ENCODE data around the gene CDK2AP2. TPM values are rescaled to one million over a fixed set of nuclear protein-coding genes. Genes with fewer than 3 reads are reported as not detected.

CDK2AP2 gene
- total and polyA plus RNA-seq, 9 of the 15 experiments (the other 6 are each of a cell fraction or from before 2014, with no cell fraction given): 4.4 to 47.4 (median 21.7) TPM

DNA sequence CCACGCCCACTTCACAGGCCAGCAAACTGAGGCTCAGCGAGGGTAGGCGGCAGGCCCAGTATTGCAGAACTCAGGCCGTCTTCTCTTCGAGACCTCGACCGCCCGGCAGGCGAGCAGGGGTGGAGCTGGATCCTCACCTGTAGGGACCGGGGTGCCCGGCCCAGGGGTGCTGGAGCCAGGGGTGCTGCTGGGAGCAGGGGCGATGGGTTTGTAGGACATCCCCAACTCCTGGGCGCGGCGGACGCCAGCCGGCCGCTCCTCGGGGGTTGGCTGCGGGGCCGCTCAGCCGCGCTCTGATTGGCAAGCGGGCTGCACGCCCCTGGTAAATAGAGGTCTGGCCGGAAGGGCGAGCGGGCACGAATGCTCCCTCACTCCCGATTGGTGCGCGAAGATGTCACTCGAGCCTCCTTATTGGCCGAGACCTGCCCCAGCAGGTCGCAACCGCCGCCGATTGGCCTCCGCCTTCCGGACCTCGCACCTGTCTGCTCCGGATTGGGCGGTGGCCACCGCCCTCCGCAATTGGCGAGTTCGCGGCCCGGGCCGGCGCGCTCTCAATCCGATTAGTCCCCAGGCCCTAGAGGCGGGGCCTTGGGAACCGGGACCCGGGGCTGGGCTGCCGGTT, at the start of gene CDK2AP2 (continued):
- peak; percentile 3; the same call in 1 of the 2 replicates for TF ChIP-seq ZBTB1 (CRISPR knock-in tag; IDR thresholded peaks at IDR 0.05; ENCODE audit: borderline replicate concordance, low read depth)
- TF ChIP-seq IRF2 (CRISPR knock-in tag; IDR thresholded peaks at IDR 0.05): no peak
- peak; percentile 61 for TF ChIP-seq PHF21A (IDR thresholded peaks at IDR 0.05; ENCODE audit: borderline replicate concordance, low read depth)
- no peak for TF ChIP-seq ZNF77 (CRISPR knock-in tag; IDR thresholded peaks at IDR 0.05)
- peak; percentile 87 for TF ChIP-seq CC2D1A (IDR thresholded peaks at IDR 0.05)
- 0 out of 2 replicates have a peak, but pooled peaks have one; percentile 21 for TF ChIP-seq DMBX1 (CRISPR knock-in tag; IDR thresholded peaks at IDR 0.05; ENCODE audit: borderline replicate concordance)
- 0 out of 2 replicates have a peak, but pooled peaks have one; percentile 29 for TF ChIP-seq ZNF224 (CRISPR knock-in tag; IDR thresholded peaks at IDR 0.05)
- no peak for TF ChIP-seq EGR1 (conservative IDR thresholded peaks at IDR 0.05)
- TF ChIP-seq JUNB (CRISPR knock-in tag; conservative IDR thresholded peaks at IDR 0.05): no peak
- TF ChIP-seq U2AF1 (optimal IDR thresholded peaks at IDR 0.05; ENCODE audit: low read depth, low read length): no peak
- peak; percentile 75 for TF ChIP-seq NR2C2 (CRISPR knock-in tag; IDR thresholded peaks at IDR 0.05)
- no peak for TF ChIP-seq NR2C2 (tag; IDR thresholded peaks at IDR 0.05)
- no peak for TF ChIP-seq BACH1 (tag; IDR thresholded peaks at IDR 0.05)
- TF ChIP-seq, protein P1, sequence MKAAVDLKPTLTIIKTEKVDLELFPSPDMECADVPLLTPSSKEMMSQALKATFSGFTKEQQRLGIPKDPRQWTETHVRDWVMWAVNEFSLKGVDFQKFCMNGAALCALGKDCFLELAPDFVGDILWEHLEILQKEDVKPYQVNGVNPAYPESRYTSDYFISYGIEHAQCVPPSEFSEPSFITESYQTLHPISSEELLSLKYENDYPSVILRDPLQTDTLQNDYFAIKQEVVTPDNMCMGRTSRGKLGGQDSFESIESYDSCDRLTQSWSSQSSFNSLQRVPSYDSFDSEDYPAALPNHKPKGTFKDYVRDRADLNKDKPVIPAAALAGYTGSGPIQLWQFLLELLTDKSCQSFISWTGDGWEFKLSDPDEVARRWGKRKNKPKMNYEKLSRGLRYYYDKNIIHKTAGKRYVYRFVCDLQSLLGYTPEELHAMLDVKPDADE (conservative IDR thresholded peaks at IDR 0.05; ENCODE audit: control insufficient read depth, low read depth, low read length): peak; percentile 49; the same call in 1 of the 2 replicates
- TF ChIP-seq, protein P2, sequence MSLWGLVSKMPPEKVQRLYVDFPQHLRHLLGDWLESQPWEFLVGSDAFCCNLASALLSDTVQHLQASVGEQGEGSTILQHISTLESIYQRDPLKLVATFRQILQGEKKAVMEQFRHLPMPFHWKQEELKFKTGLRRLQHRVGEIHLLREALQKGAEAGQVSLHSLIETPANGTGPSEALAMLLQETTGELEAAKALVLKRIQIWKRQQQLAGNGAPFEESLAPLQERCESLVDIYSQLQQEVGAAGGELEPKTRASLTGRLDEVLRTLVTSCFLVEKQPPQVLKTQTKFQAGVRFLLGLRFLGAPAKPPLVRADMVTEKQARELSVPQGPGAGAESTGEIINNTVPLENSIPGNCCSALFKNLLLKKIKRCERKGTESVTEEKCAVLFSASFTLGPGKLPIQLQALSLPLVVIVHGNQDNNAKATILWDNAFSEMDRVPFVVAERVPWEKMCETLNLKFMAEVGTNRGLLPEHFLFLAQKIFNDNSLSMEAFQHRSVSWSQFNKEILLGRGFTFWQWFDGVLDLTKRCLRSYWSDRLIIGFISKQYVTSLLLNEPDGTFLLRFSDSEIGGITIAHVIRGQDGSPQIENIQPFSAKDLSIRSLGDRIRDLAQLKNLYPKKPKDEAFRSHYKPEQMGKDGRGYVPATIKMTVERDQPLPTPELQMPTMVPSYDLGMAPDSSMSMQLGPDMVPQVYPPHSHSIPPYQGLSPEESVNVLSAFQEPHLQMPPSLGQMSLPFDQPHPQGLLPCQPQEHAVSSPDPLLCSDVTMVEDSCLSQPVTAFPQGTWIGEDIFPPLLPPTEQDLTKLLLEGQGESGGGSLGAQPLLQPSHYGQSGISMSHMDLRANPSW (CRISPR knock-in tag; IDR thresholded peaks at IDR 0.05): peak; percentile 91; the same call in 1 of the 2 replicates
- no peak for TF ChIP-seq STAG1 (CRISPR knock-in tag; IDR thresholded peaks at IDR 0.05; ENCODE audit: borderline replicate concordance)
- TF ChIP-seq SMARCA5 (IDR thresholded peaks at IDR 0.05): peak; percentile 99
- peak; percentile 54; the same call in 1 of the 2 replicates for TF ChIP-seq ZNF707 (CRISPR knock-in tag; conservative IDR thresholded peaks at IDR 0.05)
- no peak for TF ChIP-seq SNIP1 (IDR thresholded peaks at IDR 0.05; ENCODE audit: low read depth)
- no peak for TF ChIP-seq KLF10 (CRISPR knock-in tag; IDR thresholded peaks at IDR 0.05)
- TF ChIP-seq CHD4 (IDR thresholded peaks at IDR 0.05; ENCODE audit: insufficient read depth, insufficient replicate concordance, low read depth, low read length, poor library complexity, severe bottlenecking): peak; percentile 91
- 0 out of 2 replicates have a peak, but pooled peaks have one; percentile 69 for TF ChIP-seq ZNF175 (CRISPR knock-in tag; IDR thresholded peaks at IDR 0.05; ENCODE audit: low read depth)
- TF ChIP-seq ZKSCAN1 (IDR thresholded peaks at IDR 0.05; ENCODE audit: low read depth, low read length): no peak
- TF ChIP-seq, protein P3, sequence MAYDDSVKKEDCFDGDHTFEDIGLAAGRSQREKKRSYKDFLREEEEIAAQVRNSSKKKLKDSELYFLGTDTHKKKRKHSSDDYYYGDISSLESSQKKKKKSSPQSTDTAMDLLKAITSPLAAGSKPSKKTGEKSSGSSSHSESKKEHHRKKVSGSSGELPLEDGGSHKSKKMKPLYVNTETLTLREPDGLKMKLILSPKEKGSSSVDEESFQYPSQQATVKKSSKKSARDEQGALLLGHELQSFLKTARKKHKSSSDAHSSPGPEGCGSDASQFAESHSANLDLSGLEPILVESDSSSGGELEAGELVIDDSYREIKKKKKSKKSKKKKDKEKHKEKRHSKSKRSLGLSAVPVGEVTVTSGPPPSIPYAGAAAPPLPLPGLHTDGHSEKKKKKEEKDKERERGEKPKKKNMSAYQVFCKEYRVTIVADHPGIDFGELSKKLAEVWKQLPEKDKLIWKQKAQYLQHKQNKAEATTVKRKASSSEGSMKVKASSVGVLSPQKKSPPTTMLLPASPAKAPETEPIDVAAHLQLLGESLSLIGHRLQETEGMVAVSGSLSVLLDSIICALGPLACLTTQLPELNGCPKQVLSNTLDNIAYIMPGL (CRISPR knock-in tag; IDR thresholded peaks at IDR 0.05): peak; percentile 6; the same call in 1 of the 2 replicates
- no peak for TF ChIP-seq RFX1 (IDR thresholded peaks at IDR 0.05)
